ENCODE measurements around the gene PHF8.

The PHF8 gene

GRCh38 chrX:54044126-54044876, at the start of gene PHF8:
PHF8 (minus strand) TSS chrX:54044473; CDS start chrX:54042728, 1,745 bp downstream.
- no peak for TF ChIP-seq ZFX (IDR thresholded peaks at IDR 0.05; ENCODE audit: borderline replicate concordance)
- TF ChIP-seq CTCF (IDR thresholded peaks at IDR 0.05): no peak
- peak within 1 kb of the TSS; percentile 95 for H3K27ac ChIP-seq

GRCh38 chrX:54093571-54093970, 49.3 kb upstream of the PHF8 start:
- TF ChIP-seq ZFX (IDR thresholded peaks at IDR 0.05; ENCODE audit: borderline replicate concordance) (no peak), CTCF (IDR thresholded peaks at IDR 0.05) (no peak)
- H3K27ac ChIP-seq: peak overlapping the region; percentile 38

GRCh38 chrX:54093159-54093558, 48.9 kb upstream of the PHF8 start:
- H3K27ac ChIP-seq: peak overlapping the region; percentile 38
- TF ChIP-seq CTCF (IDR thresholded peaks at IDR 0.05) (no peak), ZFX (IDR thresholded peaks at IDR 0.05; ENCODE audit: borderline replicate concordance) (no peak)

GRCh38 chrX:54090880-54091279, 46.6 kb upstream of the PHF8 start:
- no peak for TF ChIP-seq CTCF (IDR thresholded peaks at IDR 0.05)
- TF ChIP-seq ZFX (IDR thresholded peaks at IDR 0.05; ENCODE audit: borderline replicate concordance): no peak

GRCh38 chrX:54089191-54089590, 44.9 kb upstream of the PHF8 start:
- no peak overlapping the region for H3K27ac ChIP-seq
- TF ChIP-seq ZFX (IDR thresholded peaks at IDR 0.05; ENCODE audit: borderline replicate concordance): no peak
- TF ChIP-seq CTCF (IDR thresholded peaks at IDR 0.05): no peak

More at GRCh38 chrX:54090880-54091279, 46.6 kb upstream of the PHF8 start:
- no peak overlapping the region for H3K27ac ChIP-seq

- no peak overlapping the region for H3K27ac ChIP-seq
- TF ChIP-seq ZFX (IDR thresholded peaks at IDR 0.05; ENCODE audit: borderline replicate concordance): no peak
- no peak for TF ChIP-seq CTCF (IDR thresholded peaks at IDR 0.05)
Measured at GRCh38 chrX:54087661-54088060, 43.4 kb upstream of the PHF8 start.

GRCh38 chrX:54085666-54086065, 41.4 kb upstream of the PHF8 start:
- no peak overlapping the region for H3K27ac ChIP-seq
- TF ChIP-seq CTCF (IDR thresholded peaks at IDR 0.05) (no peak), ZFX (IDR thresholded peaks at IDR 0.05; ENCODE audit: borderline replicate concordance) (no peak)
